ENCODE data around the gene IL1RAP.

DNA sequence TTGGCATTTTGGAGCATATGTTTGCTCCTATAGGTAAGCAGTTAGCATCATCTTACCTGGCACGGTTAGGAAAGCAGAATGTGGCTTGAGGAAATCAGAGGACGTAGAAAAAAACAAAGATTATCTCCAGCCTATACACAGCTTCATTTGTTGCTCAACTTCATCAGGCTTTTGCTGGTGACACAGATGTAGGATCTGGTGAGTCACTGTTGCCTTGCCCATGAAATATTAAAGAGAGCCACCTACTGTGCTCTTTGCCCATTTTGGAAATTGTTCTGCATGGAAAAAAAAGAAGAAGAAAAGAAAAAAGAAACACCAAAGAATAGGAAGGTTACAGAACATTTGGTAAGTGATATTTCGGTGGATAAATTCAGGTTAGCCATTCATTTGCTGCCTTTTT is 3.8 kb downstream of the IL1RAP start:
- TF ChIP-seq POLR2A (IDR thresholded peaks at IDR 0.05) (no peak), POLR2AphosphoS5 (IDR thresholded peaks at IDR 0.05) (no peak)
- TF ChIP-seq, protein P1, sequence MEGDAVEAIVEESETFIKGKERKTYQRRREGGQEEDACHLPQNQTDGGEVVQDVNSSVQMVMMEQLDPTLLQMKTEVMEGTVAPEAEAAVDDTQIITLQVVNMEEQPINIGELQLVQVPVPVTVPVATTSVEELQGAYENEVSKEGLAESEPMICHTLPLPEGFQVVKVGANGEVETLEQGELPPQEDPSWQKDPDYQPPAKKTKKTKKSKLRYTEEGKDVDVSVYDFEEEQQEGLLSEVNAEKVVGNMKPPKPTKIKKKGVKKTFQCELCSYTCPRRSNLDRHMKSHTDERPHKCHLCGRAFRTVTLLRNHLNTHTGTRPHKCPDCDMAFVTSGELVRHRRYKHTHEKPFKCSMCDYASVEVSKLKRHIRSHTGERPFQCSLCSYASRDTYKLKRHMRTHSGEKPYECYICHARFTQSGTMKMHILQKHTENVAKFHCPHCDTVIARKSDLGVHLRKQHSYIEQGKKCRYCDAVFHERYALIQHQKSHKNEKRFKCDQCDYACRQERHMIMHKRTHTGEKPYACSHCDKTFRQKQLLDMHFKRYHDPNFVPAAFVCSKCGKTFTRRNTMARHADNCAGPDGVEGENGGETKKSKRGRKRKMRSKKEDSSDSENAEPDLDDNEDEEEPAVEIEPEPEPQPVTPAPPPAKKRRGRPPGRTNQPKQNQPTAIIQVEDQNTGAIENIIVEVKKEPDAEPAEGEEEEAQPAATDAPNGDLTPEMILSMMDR (IDR thresholded peaks at IDR 0.05 in 8 of 11, conservative IDR thresholded peaks at IDR 0.05 in 3 of 11), result no peak

Data from spleen (tissue), 7 donors.